ENCODE results near the gene PLA2R1.

Gene PLA2R1

GRCh38 chr2:159988412-159988970 lies 73.9 kb downstream of the PLA2R1 start:
- TF ChIP-seq INSM2 (tag by site-specific recombination; IDR thresholded peaks at IDR 0.05) (no peak), SALL2 (tag by site-specific recombination; IDR thresholded peaks at IDR 0.05; ENCODE audit: borderline replicate concordance) (no peak), ZNF239 (tag by site-specific recombination; IDR thresholded peaks at IDR 0.05) (no peak), ZNF169 (tag by site-specific recombination; IDR thresholded peaks at IDR 0.05) (no peak), ZNF366 (tag by site-specific recombination; conservative IDR thresholded peaks at IDR 0.05) (no peak), ZNF664 (tag by site-specific recombination; IDR thresholded peaks at IDR 0.05) (no peak), ZNF114 (tag by site-specific recombination; IDR thresholded peaks at IDR 0.05) (no peak)
- TF ChIP-seq, protein P1, sequence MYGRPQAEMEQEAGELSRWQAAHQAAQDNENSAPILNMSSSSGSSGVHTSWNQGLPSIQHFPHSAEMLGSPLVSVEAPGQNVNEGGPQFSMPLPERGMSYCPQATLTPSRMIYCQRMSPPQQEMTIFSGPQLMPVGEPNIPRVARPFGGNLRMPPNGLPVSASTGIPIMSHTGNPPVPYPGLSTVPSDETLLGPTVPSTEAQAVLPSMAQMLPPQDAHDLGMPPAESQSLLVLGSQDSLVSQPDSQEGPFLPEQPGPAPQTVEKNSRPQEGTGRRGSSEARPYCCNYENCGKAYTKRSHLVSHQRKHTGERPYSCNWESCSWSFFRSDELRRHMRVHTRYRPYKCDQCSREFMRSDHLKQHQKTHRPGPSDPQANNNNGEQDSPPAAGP (tag by site-specific recombination; IDR thresholded peaks at IDR 0.05): no peak
- Histone ChIP-seq H3K9me3 (ENCODE audit: control insufficient read depth, insufficient read depth, low read depth, low read length) (no peaks in the 10 kb centered on the region), H3K4me3 (ENCODE audit: low read depth, low read length) (no peak overlapping the region), H3K36me3 (ENCODE audit: control insufficient read depth in 2 of 2, insufficient read depth in 1 of 2, low read length in 2 of 2) (no peaks in the 10 kb centered on the region), H3K4me1 (ENCODE audit: control insufficient read depth, insufficient read depth, low read length) (no peaks in the 10 kb centered on the region), H3K27ac (ENCODE audit: extremely low read depth, low read depth, low read length) (no peak overlapping the region)
- ChIA-PET POLR2A (no interaction called here), CTCF (interaction anchor here (0.7 kb wide), 1 partner anchor 82 kb away, joined by 5 read pairs; no protein-coding TSS in a partner anchor)

DNA sequence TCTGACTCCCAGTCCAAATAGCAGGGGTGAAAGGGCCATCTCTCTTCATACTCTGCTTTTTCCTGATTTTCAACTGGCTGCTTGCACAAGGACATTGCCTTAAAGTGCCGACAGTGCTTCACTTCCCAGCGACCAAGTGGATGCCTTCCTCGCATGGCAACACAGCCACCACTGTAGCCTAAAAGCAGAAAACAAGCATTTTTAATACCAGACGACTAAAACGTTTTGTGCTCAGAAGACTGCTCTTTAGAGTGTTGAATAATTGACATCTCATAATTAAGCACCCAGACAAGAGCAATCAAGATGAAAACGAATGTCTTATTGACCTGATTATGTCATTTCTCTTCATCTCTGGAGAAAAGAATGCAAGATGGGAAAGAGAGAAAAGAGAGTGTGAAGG lies 75.2 kb downstream of the PLA2R1 start:
- Histone ChIP-seq H3K36me3 (ENCODE audit: control insufficient read depth in 2 of 2, insufficient read depth in 1 of 2, low read length in 2 of 2) (no peaks in the 10 kb centered on the region), H3K9me3 (ENCODE audit: control insufficient read depth, insufficient read depth, low read depth, low read length) (no peaks in the 10 kb centered on the region), H3K4me3 (ENCODE audit: low read depth, low read length) (no peak overlapping the region), H3K4me1 (ENCODE audit: control insufficient read depth, insufficient read depth, low read length) (peaks cover 3% of the 10 kb centered on the region; the same call in 1 of the 2 replicates), H3K27ac (ENCODE audit: extremely low read depth, low read depth, low read length) (no peak overlapping the region)
- ChIA-PET POLR2A (no interaction called here), CTCF (no interaction called here)
- no peak for TF ChIP-seq ZNF521 (tag by site-specific recombination; IDR thresholded peaks at IDR 0.05)

GRCh38 chr2:159985656-159986055 lies 76.8 kb downstream of the PLA2R1 start:
- POLR2A ChIA-PET: no interaction called here
- Histone ChIP-seq H3K4me3 (ENCODE audit: low read depth, low read length) (no peak overlapping the region), H3K27ac (ENCODE audit: extremely low read depth, low read depth, low read length) (no peak overlapping the region), H3K36me3 (ENCODE audit: control insufficient read depth in 2 of 2, insufficient read depth in 1 of 2, low read length in 2 of 2) (no peaks in the 10 kb centered on the region), H3K4me1 (ENCODE audit: control insufficient read depth, insufficient read depth, low read length) (peaks cover 4% of the 10 kb centered on the region; the same call in 1 of the 2 replicates), H3K9me3 (ENCODE audit: control insufficient read depth, insufficient read depth, low read depth, low read length) (no peaks in the 10 kb centered on the region)
- CTCF ChIA-PET: interaction anchor here (0.6 kb wide), 2 partner anchors 46 to 803 kb away, joined by 4 to 6 read pairs; no protein-coding TSS in a partner anchor
- TF ChIP-seq INSM2 (tag by site-specific recombination; IDR thresholded peaks at IDR 0.05): no peak
- TF ChIP-seq ZNF311 (tag by site-specific recombination; IDR thresholded peaks at IDR 0.05; ENCODE audit: borderline replicate concordance): no peak
- TF ChIP-seq ZNF211 (tag by site-specific recombination; IDR thresholded peaks at IDR 0.05; ENCODE audit: low read depth): no peak
- no peak for TF ChIP-seq ZNF175 (tag by site-specific recombination; IDR thresholded peaks at IDR 0.05)
- TF ChIP-seq ZBTB20 (tag by site-specific recombination; IDR thresholded peaks at IDR 0.05): no peak
- TF ChIP-seq, protein P2, sequence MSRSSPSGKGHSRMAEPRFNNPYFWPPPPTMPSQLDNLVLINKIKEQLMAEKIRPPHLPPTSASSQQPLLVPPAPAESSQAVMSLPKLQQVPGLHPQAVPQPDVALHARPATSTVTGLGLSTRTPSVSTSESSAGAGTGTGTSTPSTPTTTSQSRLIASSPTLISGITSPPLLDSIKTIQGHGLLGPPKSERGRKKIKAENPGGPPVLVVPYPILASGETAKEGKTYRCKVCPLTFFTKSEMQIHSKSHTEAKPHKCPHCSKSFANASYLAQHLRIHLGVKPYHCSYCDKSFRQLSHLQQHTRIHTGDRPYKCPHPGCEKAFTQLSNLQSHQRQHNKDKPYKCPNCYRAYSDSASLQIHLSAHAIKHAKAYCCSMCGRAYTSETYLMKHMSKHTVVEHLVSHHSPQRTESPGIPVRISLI (tag by site-specific recombination; IDR thresholded peaks at IDR 0.05): no peak
- no peak for TF ChIP-seq BCL6B (tag by site-specific recombination; IDR thresholded peaks at IDR 0.05)
- TF ChIP-seq ZNF571 (tag by site-specific recombination; IDR thresholded peaks at IDR 0.05): no peak
- no peak for TF ChIP-seq ZNF580 (tag by site-specific recombination; IDR thresholded peaks at IDR 0.05)
- no peak for TF ChIP-seq ZNF202 (tag by site-specific recombination; IDR thresholded peaks at IDR 0.05; ENCODE audit: borderline replicate concordance)
- TF ChIP-seq ZBTB6 (tag by site-specific recombination; IDR thresholded peaks at IDR 0.05): no peak
- TF ChIP-seq ZBTB26 (tag by site-specific recombination; optimal IDR thresholded peaks at IDR 0.05): no peak
